ENCODE data around the gene ITSN1. TPM values are rescaled to one million over a fixed set of nuclear protein-coding genes. Genes with fewer than 3 reads are reported as not detected.

Gene ITSN1
- total RNA-seq, 1 donor from 2014 or later = 77.5 TPM

DNA sequence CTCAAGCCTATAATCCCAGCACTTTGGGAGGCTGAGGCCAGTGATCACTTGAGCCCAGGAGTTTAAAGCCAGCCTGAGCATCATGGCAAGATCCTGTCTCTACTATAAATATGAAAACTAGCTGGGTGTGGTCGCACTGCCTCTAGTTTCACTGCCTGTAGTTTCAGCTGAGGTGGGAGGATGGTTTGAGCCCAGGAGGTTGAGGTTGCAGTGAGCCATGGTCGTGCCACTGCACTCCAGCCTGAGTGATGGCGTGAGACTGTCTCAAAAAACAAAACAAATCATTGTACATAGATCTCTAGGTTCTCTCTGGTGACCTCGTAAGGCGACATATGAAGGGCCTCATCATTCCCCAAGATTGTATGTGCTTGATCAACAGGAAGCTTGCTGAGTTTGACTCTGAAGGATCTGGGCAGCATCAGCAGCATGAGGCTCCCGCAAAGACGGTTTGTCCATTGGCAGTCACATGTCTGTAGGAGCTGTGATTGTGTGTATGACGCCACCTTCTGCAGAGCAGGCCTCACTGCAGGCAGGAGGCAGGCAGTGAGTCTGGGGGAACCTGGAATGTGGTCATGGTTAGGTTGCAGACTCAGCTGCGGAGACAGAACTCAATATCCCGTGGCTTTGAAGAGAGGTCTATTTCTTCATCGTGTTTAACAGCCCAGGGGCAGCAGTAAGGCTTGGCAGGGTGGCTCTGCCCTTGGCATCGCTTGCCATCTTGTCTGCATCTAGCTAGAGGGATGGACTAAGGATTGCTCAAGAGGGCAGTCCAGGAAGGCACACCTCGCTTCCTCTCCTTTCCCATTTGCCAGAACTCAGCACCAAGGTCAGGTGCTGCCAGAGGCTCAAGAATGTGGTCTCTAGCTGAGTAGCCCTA lies 259.3 kb downstream of the ITSN1 start:
- Mint-ChIP-seq H3K27ac (peak overlapping the region; percentile 43), H3K27me3 (ENCODE audit: low read depth) (no peaks in the 10 kb centered on the region), H3K36me3 (peaks cover 19% of the 10 kb centered on the region), H3K9me3 (no peaks in the 10 kb centered on the region), H3K4me1 (peaks cover 18% of the 10 kb centered on the region), H3K4me3 (no peak overlapping the region)
- DNase-seq (ENCODE audit: low spot score in 2 of 2, unreplicated experiment in 2 of 2) = no peak
- TF ChIP-seq, protein P1, sequence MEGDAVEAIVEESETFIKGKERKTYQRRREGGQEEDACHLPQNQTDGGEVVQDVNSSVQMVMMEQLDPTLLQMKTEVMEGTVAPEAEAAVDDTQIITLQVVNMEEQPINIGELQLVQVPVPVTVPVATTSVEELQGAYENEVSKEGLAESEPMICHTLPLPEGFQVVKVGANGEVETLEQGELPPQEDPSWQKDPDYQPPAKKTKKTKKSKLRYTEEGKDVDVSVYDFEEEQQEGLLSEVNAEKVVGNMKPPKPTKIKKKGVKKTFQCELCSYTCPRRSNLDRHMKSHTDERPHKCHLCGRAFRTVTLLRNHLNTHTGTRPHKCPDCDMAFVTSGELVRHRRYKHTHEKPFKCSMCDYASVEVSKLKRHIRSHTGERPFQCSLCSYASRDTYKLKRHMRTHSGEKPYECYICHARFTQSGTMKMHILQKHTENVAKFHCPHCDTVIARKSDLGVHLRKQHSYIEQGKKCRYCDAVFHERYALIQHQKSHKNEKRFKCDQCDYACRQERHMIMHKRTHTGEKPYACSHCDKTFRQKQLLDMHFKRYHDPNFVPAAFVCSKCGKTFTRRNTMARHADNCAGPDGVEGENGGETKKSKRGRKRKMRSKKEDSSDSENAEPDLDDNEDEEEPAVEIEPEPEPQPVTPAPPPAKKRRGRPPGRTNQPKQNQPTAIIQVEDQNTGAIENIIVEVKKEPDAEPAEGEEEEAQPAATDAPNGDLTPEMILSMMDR (IDR thresholded peaks at IDR 0.05; ENCODE audit: unreplicated experiment) = no peak

DNA sequence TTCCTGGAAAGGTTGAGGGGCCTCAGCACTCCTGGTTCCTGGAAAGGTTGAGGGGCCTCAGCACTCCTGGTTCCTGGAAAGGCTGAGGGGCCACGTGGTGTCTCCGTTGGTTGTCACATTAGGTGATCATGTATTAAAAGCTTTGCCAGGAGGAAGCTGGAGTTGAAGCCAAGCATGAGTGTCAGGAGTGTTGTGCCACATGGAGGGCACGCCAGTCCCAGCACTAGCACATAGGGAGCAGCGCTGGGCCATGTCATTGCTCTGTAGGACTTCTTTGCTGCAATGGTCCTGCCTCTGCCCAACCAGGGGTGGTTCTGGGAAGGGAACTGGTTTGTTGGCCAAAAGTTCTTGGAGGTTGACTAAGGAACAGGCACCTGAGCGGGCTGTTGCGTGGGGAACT lies 260.0 kb downstream of the ITSN1 start:
- peaks cover 24% of the 10 kb centered on the region for H3K36me3 Mint-ChIP-seq
- DNase-seq (ENCODE audit: low spot score in 2 of 2, unreplicated experiment in 2 of 2) = no peak
- H3K4me1 Mint-ChIP-seq = peaks cover 18% of the 10 kb centered on the region
- no peaks in the 10 kb centered on the region for H3K27me3 Mint-ChIP-seq (ENCODE audit: low read depth)
- no peak overlapping the region for H3K4me3 Mint-ChIP-seq
- peak overlapping the region; percentile 66 for H3K27ac Mint-ChIP-seq
- TF ChIP-seq, protein P1 (IDR thresholded peaks at IDR 0.05; ENCODE audit: unreplicated experiment) = no peak
- no peaks in the 10 kb centered on the region for H3K9me3 Mint-ChIP-seq

DNA sequence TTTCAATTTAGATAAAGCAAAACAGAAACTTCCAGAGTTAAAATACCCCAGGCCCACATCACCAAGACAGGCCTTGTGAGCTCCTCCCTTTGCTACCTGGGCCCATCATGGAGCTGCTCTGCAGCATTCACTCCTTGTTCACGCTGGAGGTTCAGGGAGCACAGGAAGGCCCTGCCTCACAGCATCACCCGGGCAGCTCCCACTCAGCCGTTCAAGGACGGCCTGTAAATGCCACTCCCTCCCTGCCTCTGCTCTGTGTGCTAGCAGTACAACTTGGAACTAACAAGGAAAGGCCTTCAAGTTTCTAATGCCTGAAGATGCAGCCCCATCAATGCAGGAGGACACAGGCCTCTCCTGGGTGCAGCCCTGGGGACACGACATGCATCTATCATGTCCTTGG lies 261.7 kb downstream of the ITSN1 start:
- Mint-ChIP-seq H3K27ac (peak overlapping the region; percentile 6), H3K4me3 (no peak overlapping the region), H3K36me3 (peaks cover 32% of the 10 kb centered on the region), H3K27me3 (ENCODE audit: low read depth) (no peaks in the 10 kb centered on the region), H3K4me1 (peaks cover 11% of the 10 kb centered on the region), H3K9me3 (no peaks in the 10 kb centered on the region)
- DNase-seq (ENCODE audit: low spot score in 2 of 2, unreplicated experiment in 2 of 2) = no peak
- TF ChIP-seq, protein P1 (IDR thresholded peaks at IDR 0.05; ENCODE audit: unreplicated experiment) = no peak

DNA sequence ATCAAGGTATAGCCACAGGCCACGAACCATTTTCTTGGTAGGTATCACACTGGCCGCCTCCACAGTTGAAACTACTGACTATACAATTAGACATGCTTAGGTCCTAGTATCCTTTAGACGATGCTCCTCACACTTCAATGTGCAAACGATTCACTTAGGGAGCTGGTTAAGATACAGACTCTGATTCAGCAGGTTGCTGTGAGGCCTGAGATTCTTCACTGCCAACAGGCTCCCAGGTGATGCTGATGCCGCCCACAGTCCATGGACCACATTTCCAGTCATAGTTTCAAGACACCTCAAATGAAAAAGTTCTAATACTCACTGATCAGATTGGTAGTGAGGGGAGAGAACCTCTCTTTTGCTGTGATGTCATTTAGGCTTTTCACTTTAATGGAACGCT lies 266.5 kb downstream of the ITSN1 start:
- no peak overlapping the region for H3K4me3 Mint-ChIP-seq
- H3K27me3 Mint-ChIP-seq (ENCODE audit: low read depth) = no peaks in the 10 kb centered on the region
- peaks cover 32% of the 10 kb centered on the region for H3K36me3 Mint-ChIP-seq
- H3K9me3 Mint-ChIP-seq = no peaks in the 10 kb centered on the region
- DNase-seq (ENCODE audit: low spot score in 2 of 2, unreplicated experiment in 2 of 2) = no peak
- no peak overlapping the region for H3K27ac Mint-ChIP-seq
- no peaks in the 10 kb centered on the region for H3K4me1 Mint-ChIP-seq
- TF ChIP-seq, protein P1 (IDR thresholded peaks at IDR 0.05; ENCODE audit: unreplicated experiment) = no peak

DNA sequence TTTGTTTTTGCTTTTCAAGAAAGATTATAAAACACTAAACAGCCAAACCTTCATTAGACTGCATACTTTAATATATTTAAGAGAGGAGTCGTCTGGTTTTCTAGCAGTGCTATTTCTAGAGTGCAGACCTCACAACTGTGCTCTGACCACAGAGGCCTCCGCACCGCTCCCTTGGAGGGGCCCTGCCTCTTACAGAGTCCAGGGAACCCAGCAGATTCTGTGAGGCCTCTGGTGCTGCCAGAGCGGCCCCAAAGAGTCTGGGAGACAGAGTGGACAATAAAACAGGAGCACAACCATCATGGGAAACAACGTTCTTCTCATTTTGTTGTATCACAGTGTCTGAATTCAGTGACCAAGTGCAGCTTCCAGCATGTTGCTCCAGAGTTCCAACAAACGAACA lies 267.5 kb downstream of the ITSN1 start:
- TF ChIP-seq, protein P1 (IDR thresholded peaks at IDR 0.05; ENCODE audit: unreplicated experiment) = no peak
- Mint-ChIP-seq H3K4me1 (peaks cover 8% of the 10 kb centered on the region), H3K36me3 (peaks cover 29% of the 10 kb centered on the region), H3K9me3 (no peaks in the 10 kb centered on the region), H3K27ac (no peak overlapping the region), H3K27me3 (ENCODE audit: low read depth) (no peaks in the 10 kb centered on the region), H3K4me3 (no peak overlapping the region)
- no peak for DNase-seq (ENCODE audit: low spot score in 2 of 2, unreplicated experiment in 2 of 2)
